WTC11 (cell line): ENCODE results near the gene ECI1.

Experiments used
- ATF3 ChIP-seq: sonication (generic); formaldehyde crosslinking; conservative IDR thresholded peaks from 2 replicates; pipeline ENCODE4 v1.8.1; 2022; ENCODE audit warnings: mild to moderate bottlenecking, missing genetic modification reagents
- ATF6 ChIP-seq: sonication (generic); formaldehyde crosslinking; IDR thresholded peaks from 2 replicates; pipeline ENCODE4 v1.8.1; 2023; ENCODE audit warnings: mild to moderate bottlenecking, missing genetic modification reagents
- CTCF ChIP-seq: fragments of 200-600 bp; IDR thresholded peaks from 2 replicates; pipeline ENCODE4 v1.8.0; 2022; ENCODE audit warnings: antibody characterized with exemption
- FOXJ3 ChIP-seq: sonication (generic); formaldehyde crosslinking; IDR thresholded peaks from 2 replicates; pipeline ENCODE4 v1.9.0; 2021; ENCODE audit warnings: missing genetic modification reagents, mild to moderate bottlenecking, borderline replicate concordance
- FOXP4 ChIP-seq: sonication (generic); formaldehyde crosslinking; IDR thresholded peaks from 2 replicates; pipeline ENCODE4 v1.8.0; 2022; ENCODE audit warnings: mild to moderate bottlenecking, missing genetic modification reagents
- IRF1 ChIP-seq: sonication (generic); formaldehyde crosslinking; IDR thresholded peaks from 2 replicates; pipeline ENCODE4 v1.8.0; 2023; ENCODE audit warnings: missing genetic modification reagents
- JUN ChIP-seq: sonication (generic); formaldehyde crosslinking; IDR thresholded peaks from 2 replicates; pipeline ENCODE4 v1.8.0; 2023; ENCODE audit warnings: mild to moderate bottlenecking, missing genetic modification reagents
- NR3C1 ChIP-seq: sonication (generic); formaldehyde crosslinking; conservative IDR thresholded peaks from 2 replicates; pipeline ENCODE4 v1.8.1; 2023; ENCODE audit warnings: low read depth, mild to moderate bottlenecking, missing genetic modification reagents
- RELA ChIP-seq: sonication (generic); formaldehyde crosslinking; IDR thresholded peaks from 2 replicates; pipeline ENCODE4 v1.8.1; 2022; ENCODE audit warnings: missing genetic modification reagents, mild to moderate bottlenecking, borderline replicate concordance
- TEAD1 ChIP-seq: sonication (generic); formaldehyde crosslinking; IDR thresholded peaks from 2 replicates; pipeline ENCODE4 v1.8.0; 2022; ENCODE audit warnings: mild to moderate bottlenecking, missing genetic modification reagents
- ZNF416 ChIP-seq: fragments of 250-450 bp; sonication (Bioruptor Pico); IDR thresholded peaks from 2 replicates; pipeline ENCODE4 v1.9.0; 2021; ENCODE audit warnings: mild to moderate bottlenecking, inconsistent platforms
- TF ChIP-seq, protein P1 (sequence below): sonication (generic); formaldehyde crosslinking; IDR thresholded peaks from 2 replicates; pipeline ENCODE4 v1.8.0; 2022; ENCODE audit warnings: mild to moderate bottlenecking, missing genetic modification reagents
- TF ChIP-seq, protein P2 (sequence below): sonication (generic); formaldehyde crosslinking; IDR thresholded peaks from 2 replicates; pipeline ENCODE4 v1.8.1; 2022; ENCODE audit warnings: low read depth, missing genetic modification reagents, borderline replicate concordance
- TF ChIP-seq, protein P3 (sequence below): sonication (generic); formaldehyde crosslinking; IDR thresholded peaks from 2 replicates; pipeline ENCODE4 v1.8.0; 2022; ENCODE audit warnings: mild to moderate bottlenecking, missing genetic modification reagents

GRCh38 chr16:2253293-2253692 is 1.9 kb upstream of the ECI1 start:
- TF ChIP-seq IRF1 (CRISPR knock-in tag) (no peak), CTCF (no peak), ATF3 (CRISPR knock-in tag) (no peak), TEAD1 (CRISPR knock-in tag) (no peak), RELA (CRISPR knock-in tag) (no peak), JUN (no peak), NR3C1 (CRISPR knock-in tag) (no peak), ATF6 (CRISPR knock-in tag) (no peak), FOXP4 (CRISPR knock-in tag) (no peak), FOXJ3 (CRISPR knock-in tag) (no peak), ZNF416 (no peak)
- TF ChIP-seq, protein P1, sequence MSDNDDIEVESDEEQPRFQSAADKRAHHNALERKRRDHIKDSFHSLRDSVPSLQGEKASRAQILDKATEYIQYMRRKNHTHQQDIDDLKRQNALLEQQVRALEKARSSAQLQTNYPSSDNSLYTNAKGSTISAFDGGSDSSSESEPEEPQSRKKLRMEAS (CRISPR knock-in tag) = no peak
- TF ChIP-seq, protein P2, sequence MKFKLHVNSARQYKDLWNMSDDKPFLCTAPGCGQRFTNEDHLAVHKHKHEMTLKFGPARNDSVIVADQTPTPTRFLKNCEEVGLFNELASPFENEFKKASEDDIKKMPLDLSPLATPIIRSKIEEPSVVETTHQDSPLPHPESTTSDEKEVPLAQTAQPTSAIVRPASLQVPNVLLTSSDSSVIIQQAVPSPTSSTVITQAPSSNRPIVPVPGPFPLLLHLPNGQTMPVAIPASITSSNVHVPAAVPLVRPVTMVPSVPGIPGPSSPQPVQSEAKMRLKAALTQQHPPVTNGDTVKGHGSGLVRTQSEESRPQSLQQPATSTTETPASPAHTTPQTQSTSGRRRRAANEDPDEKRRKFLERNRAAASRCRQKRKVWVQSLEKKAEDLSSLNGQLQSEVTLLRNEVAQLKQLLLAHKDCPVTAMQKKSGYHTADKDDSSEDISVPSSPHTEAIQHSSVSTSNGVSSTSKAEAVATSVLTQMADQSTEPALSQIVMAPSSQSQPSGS (CRISPR knock-in tag) = no peak
- TF ChIP-seq, protein P3, sequence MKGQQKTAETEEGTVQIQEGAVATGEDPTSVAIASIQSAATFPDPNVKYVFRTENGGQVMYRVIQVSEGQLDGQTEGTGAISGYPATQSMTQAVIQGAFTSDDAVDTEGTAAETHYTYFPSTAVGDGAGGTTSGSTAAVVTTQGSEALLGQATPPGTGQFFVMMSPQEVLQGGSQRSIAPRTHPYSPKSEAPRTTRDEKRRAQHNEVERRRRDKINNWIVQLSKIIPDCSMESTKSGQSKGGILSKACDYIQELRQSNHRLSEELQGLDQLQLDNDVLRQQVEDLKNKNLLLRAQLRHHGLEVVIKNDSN (CRISPR knock-in tag) = no peak
